IMR-90 (cell line): ENCODE measurements around the gene DBNDD1. TPM values are rescaled to one million over a fixed set of nuclear protein-coding genes. Genes with fewer than 3 reads are reported as not detected.

Source experiments
- ATAC-seq: fragments of 200-7000 bp; cut with Tn5 transposase; 2 replicates; pipeline ENCODE4 v1.9.1; 2020; ENCODE audit warnings: low read depth, mild to moderate bottlenecking, moderate library complexity
- BruUV-seq: library from RNA; stranded (reverse); fragments of 400-500 nt; replicated peaks from 2 replicates; lab custom pipeline; 2021; lab: Mats Ljungman, UMichigan
- CTCF ChIA-PET: fragments of 300-600 bp; formaldehyde crosslinking; extraction: SDS; loops from one replicate; lab custom pipeline; 2021; ENCODE audit warnings: antibody characterized with exemption; lab: Yijun Ruan, JAX
- POLR2A ChIA-PET: fragments of 300-600 bp; sonication (Branson Sonifier 250); formaldehyde crosslinking; loops from one replicate; lab custom pipeline; 2022; ENCODE audit warnings: antibody characterized with exemption; ENCODE audit not compliant: unreplicated experiment; lab: Charles Lee
- DNase-seq: peaks from one replicate; pipeline ENCODE4 v3.0.0; 2013
- H2AFZ ChIP-seq: replicated peaks from 2 replicates; pipeline ENCODE3; 2013; ENCODE audit warnings: low read length, mild to moderate bottlenecking; ENCODE audit not compliant: poor library complexity
- H2AK5ac ChIP-seq: 2 replicates; pipeline ENCODE4 v1.6.1; 2013; ENCODE audit warnings: low read depth, low read length, inconsistent platforms
- H2AK9ac ChIP-seq: replicated peaks from 2 replicates; pipeline ENCODE3; 2013; ENCODE audit warnings: mild to moderate bottlenecking, low read depth, low read length, moderate library complexity; ENCODE audit not compliant: poor library complexity
- H2BK120ac ChIP-seq: 2 replicates; pipeline ENCODE4 v1.6.1; 2013; ENCODE audit warnings: low read depth, low read length, inconsistent platforms
- H2BK15ac ChIP-seq: 3 replicates; pipeline ENCODE4 v1.6.1; 2013; ENCODE audit warnings: low read depth, low read length, inconsistent platforms
- H2BK20ac ChIP-seq: 2 replicates; pipeline ENCODE4 v1.6.1; 2013; ENCODE audit warnings: low read depth, mild to moderate bottlenecking, inconsistent platforms, low read length, moderate library complexity
- H2BK5ac ChIP-seq: 2 replicates; pipeline ENCODE4 v1.6.1; 2013; ENCODE audit warnings: mild to moderate bottlenecking, low read depth, low read length, inconsistent platforms; ENCODE audit not compliant: poor library complexity, severe bottlenecking
- H3K14ac ChIP-seq: replicated peaks from 2 replicates; pipeline ENCODE4 v1.6.1; 2013; ENCODE audit warnings: low read depth, low read length, inconsistent platforms
- H3K18ac ChIP-seq: 2 replicates; pipeline ENCODE4 v1.6.1; 2013; ENCODE audit warnings: low read depth, low read length, control low read depth
- H3K23ac ChIP-seq: 2 replicates; pipeline ENCODE4 v1.6.1; 2013; ENCODE audit warnings: low read depth, low read length, inconsistent platforms
- H3K27ac ChIP-seq: 2 replicates; pipeline ENCODE4 v1.5.1; 2013; ENCODE audit warnings: mild to moderate bottlenecking, control low read depth, low read length; ENCODE audit not compliant: insufficient read depth
- H3K27me3 ChIP-seq: 2 replicates; pipeline ENCODE4 v1.6.1; 2013; ENCODE audit warnings: low read length; ENCODE audit not compliant: control insufficient read depth, insufficient read depth
- H3K36me3 ChIP-seq: 2 replicates; pipeline ENCODE4 v1.6.1; 2013; ENCODE audit warnings: low read length, mixed read lengths; ENCODE audit not compliant: control insufficient read depth, insufficient read depth
- H3K4ac ChIP-seq: 2 replicates; pipeline ENCODE4 v1.6.1; 2013; ENCODE audit warnings: low read depth, low read length, inconsistent platforms
- H3K4me1 ChIP-seq: 2 replicates; pipeline ENCODE4 v1.6.1; 2013; ENCODE audit warnings: low read length, mixed read lengths; ENCODE audit not compliant: control insufficient read depth, insufficient read depth
- H3K4me2 ChIP-seq: 2 replicates; pipeline ENCODE4 v1.6.1; 2013; ENCODE audit warnings: low read depth, mild to moderate bottlenecking, control low read depth, low read length, moderate library complexity
- H3K4me3 ChIP-seq: 2 replicates; pipeline ENCODE4 v1.5.1; 2013; ENCODE audit warnings: low read depth, mild to moderate bottlenecking, control low read depth, low read length, moderate library complexity; ENCODE audit not compliant: insufficient read depth
- H3K56ac ChIP-seq: 2 replicates; pipeline ENCODE4 v1.6.1; 2013; ENCODE audit warnings: low read length, inconsistent platforms; ENCODE audit not compliant: insufficient read depth; ENCODE audit errors: extremely low read depth
- H3K79me1 ChIP-seq, 2 experiments: 2 replicates each; pipeline ENCODE4 v1.6.1; 2013; ENCODE audit warnings: low read length in 2 of 2, inconsistent platforms in 1 of 2, low read depth in 1 of 2
- H3K9ac ChIP-seq: 2 replicates; pipeline ENCODE4 v1.6.1; 2013; ENCODE audit warnings: low read depth, low read length, control low read depth
- H3K9me1 ChIP-seq: 2 replicates; pipeline ENCODE4 v1.6.1; 2013; ENCODE audit warnings: low read length, inconsistent platforms; ENCODE audit not compliant: insufficient read depth
- H3K9me3 ChIP-seq: 2 replicates; pipeline ENCODE4 v1.6.1; 2013; ENCODE audit warnings: low read length; ENCODE audit not compliant: control insufficient read depth, insufficient read depth
- H4K20me1 ChIP-seq: 2 replicates; pipeline ENCODE4 v1.6.1; 2013; ENCODE audit warnings: low read length, inconsistent platforms; ENCODE audit not compliant: insufficient read depth
- H4K5ac ChIP-seq: 2 replicates; pipeline ENCODE4 v1.6.1; 2013; ENCODE audit warnings: mild to moderate bottlenecking, low read depth, low read length, control low read depth
- H4K8ac ChIP-seq, 2 experiments: 2 replicates each; pipeline ENCODE4 v1.6.1; 2013; ENCODE audit warnings: low read depth in 2 of 2, low read length in 2 of 2, control low read depth in 1 of 2, inconsistent platforms in 1 of 2
- H4K91ac ChIP-seq: 2 replicates; pipeline ENCODE4 v1.6.1; 2013; ENCODE audit warnings: low read depth, low read length, inconsistent platforms; ENCODE audit not compliant: insufficient read depth
- BHLHE40 ChIP-seq: fragments of 150-350 bp; IDR thresholded peaks from 2 replicates; pipeline ENCODE4 v1.6.1; 2016; ENCODE audit warnings: mild to moderate bottlenecking, low read depth, low read length
- CEBPB ChIP-seq: IDR thresholded peaks from 2 replicates; pipeline ENCODE4 v1.6.1; 2012; ENCODE audit warnings: low read depth, low read length, improper control_type of control experiment
- CHD1 ChIP-seq: IDR thresholded peaks from 2 replicates; pipeline ENCODE4 v1.6.1; 2012; ENCODE audit warnings: low read depth, low read length, improper control_type of control experiment
- CTCF ChIP-seq: conservative IDR thresholded peaks from 2 replicates; pipeline ENCODE4 v1.5.1; 2012; ENCODE audit warnings: mild to moderate bottlenecking, low read depth, low read length, improper control_type of control experiment
- ELK1 ChIP-seq: fragments of 150-350 bp; IDR thresholded peaks from 2 replicates; pipeline ENCODE4 v1.6.1; 2016; ENCODE audit warnings: low read depth, mild to moderate bottlenecking, low read length, moderate library complexity, borderline replicate concordance
- FOS ChIP-seq: fragments of 150-350 bp; IDR thresholded peaks from 2 replicates; pipeline ENCODE4 v1.6.1; 2016; ENCODE audit warnings: low read depth, low read length
- MAFK ChIP-seq: IDR thresholded peaks from 2 replicates; pipeline ENCODE4 v1.6.1; 2012; ENCODE audit warnings: low read depth, low read length, improper control_type of control experiment
- MAZ ChIP-seq: IDR thresholded peaks from 2 replicates; pipeline ENCODE4 v1.6.1; 2012; ENCODE audit warnings: low read depth, mild to moderate bottlenecking, low read length, improper control_type of control experiment, moderate library complexity, borderline replicate concordance
- MXI1 ChIP-seq: IDR thresholded peaks from 2 replicates; pipeline ENCODE4 v1.6.1; 2012; ENCODE audit warnings: low read depth, mild to moderate bottlenecking, low read length, moderate library complexity, borderline replicate concordance
- NFE2L2 ChIP-seq: fragments of 150-350 bp; IDR thresholded peaks from 2 replicates; pipeline ENCODE4 v1.6.1; 2016; ENCODE audit warnings: low read depth, mild to moderate bottlenecking, low read length
- POLR2A ChIP-seq: IDR thresholded peaks from 2 replicates; pipeline ENCODE4 v1.6.1; 2012; ENCODE audit warnings: mild to moderate bottlenecking, low read depth, low read length
- RAD21 ChIP-seq: IDR thresholded peaks from 2 replicates; pipeline ENCODE4 v1.6.1; 2012; ENCODE audit warnings: low read length, improper control_type of control experiment
- RCOR1 ChIP-seq: IDR thresholded peaks from 2 replicates; pipeline ENCODE4 v1.6.1; 2012; ENCODE audit warnings: mild to moderate bottlenecking, low read length, improper control_type of control experiment; ENCODE audit not compliant: insufficient replicate concordance
- RFX5 ChIP-seq: IDR thresholded peaks from 2 replicates; pipeline ENCODE4 v1.8.0; 2012; ENCODE audit warnings: low read depth, mild to moderate bottlenecking, low read length, moderate library complexity
- USF2 ChIP-seq: fragments of 150-350 bp; IDR thresholded peaks from 2 replicates; pipeline ENCODE4 v1.6.1; 2017; ENCODE audit warnings: mild to moderate bottlenecking, antibody characterized with exemption, low read length, low read depth
- WGBS, 2 experiments: methylation state at CpG; one replicate each; pipeline versions ENCODE4 v1.1.5 to v1.1.7; 2013; ENCODE audit warnings: missing lambda C conversion rate in 2 of 2; ENCODE audit not compliant: insufficient read length in 1 of 2; ENCODE audit errors: extremely low coverage in 2 of 2; 5-methylcytosine and 5-hydroxymethylcytosine counted together
- dilution Hi-C: fragments of 300-500 bp; cut with HindIII; formaldehyde crosslinking; loops from one replicate; pipeline ENCODE4 v1.14.3; 2018; ENCODE audit warnings: low sequenced_read_pairs; ENCODE audit not compliant: unreplicated experiment
- in situ Hi-C: fragments of 300-500 bp; cut with MboI; formaldehyde crosslinking; loops from 3 replicates; pipeline ENCODE4 v1.14.3; 2019; ENCODE audit warnings: low sequenced_read_pairs, inconsistent platforms, mixed read lengths
- intact Hi-C: fragments of 100-400 bp; cut with micrococcal nuclease; formaldehyde crosslinking; loops from 2 replicates; pipeline ENCODE4 v1.10.0; 2022
- polyA plus RNA-seq, 3 experiments: library from polyadenylated mRNA; depleted of rRNA; stranded (reverse); fragments of >200 nt; gene quantifications; 2 replicates each; pipeline ENCODE4 v1.2.3, GENCODE V29; 2012; ENCODE audit warnings: low replicate concordance in 1 of 3
- total RNA-seq: library from RNA; depleted of rRNA; stranded (reverse); fragments of >200 nt; gene quantifications from 2 replicates; pipeline ENCODE4 v1.2.3, GENCODE V29; 2012

DBNDD1 gene
- total and polyA plus RNA-seq, 2 of the 4 experiments (the other 2 are of a cell fraction), result 3.4 to 23.0 TPM

GRCh38 chr16:90031931-90032673 lies 12.8 kb upstream of the DBNDD1 start:
- no peak overlapping the region for H3K14ac ChIP-seq
- no peak overlapping the region for H3K4me3 ChIP-seq
- H4K8ac ChIP-seq, result no peak overlapping the region
- H2BK20ac ChIP-seq, result no peak overlapping the region
- H4K20me1 ChIP-seq, result peaks cover 18% of the 10 kb centered on the region
- H3K27ac ChIP-seq, result no peak overlapping the region
- no peak overlapping the region for H3K9ac ChIP-seq
- no peak overlapping the region for H3K4ac ChIP-seq
- H3K27me3 ChIP-seq, result no peaks in the 10 kb centered on the region
- POLR2A ChIA-PET, result no interaction called here
- no peak overlapping the region for H3K18ac ChIP-seq
- H2BK5ac ChIP-seq, result no peak overlapping the region
- BruUV-seq, result no TSS peak
- CTCF ChIA-PET, result no interaction called here
- H3K4me2 ChIP-seq, result no peak overlapping the region
- peak; percentile 48 for DNase-seq
- H3K79me1 ChIP-seq, result peaks cover 0 to 10% of the 10 kb centered on the region in 2 experiments; a peak in 2 of 4 replicates
- H2BK15ac ChIP-seq, result no peak overlapping the region
- H2AK5ac ChIP-seq, result no peak overlapping the region
- peaks cover 40% of the 10 kb centered on the region for H3K36me3 ChIP-seq
- intact Hi-C loops, result no loop called here
- H2AFZ ChIP-seq, result peak overlapping the region; percentile 69
- no peaks in the 10 kb centered on the region for H3K9me3 ChIP-seq
- H2AK9ac ChIP-seq, result peak overlapping the region; percentile 69
- 97% methylated on average over 8 of the region's 9 CpGs; no CpG with 5 or more reads in 1 of the 2 experiments for WGBS, 2 experiments
- H3K56ac ChIP-seq, result no peak overlapping the region
- ATAC-seq, result peak; percentile 41
- dilution Hi-C loops, result no loop called here
- no peaks in the 10 kb centered on the region for H3K4me1 ChIP-seq
- peaks cover 11% of the 10 kb centered on the region for H3K9me1 ChIP-seq
- H4K5ac ChIP-seq, result no peak overlapping the region
- in situ Hi-C loops, result no loop called here
- no peak overlapping the region for H4K91ac ChIP-seq
- no peak overlapping the region for H3K23ac ChIP-seq
- no peak overlapping the region for H2BK120ac ChIP-seq
- no peak for TF ChIP-seq MXI1
- TF ChIP-seq BHLHE40, result no peak; the same call in 1 of the 2 replicates
- TF ChIP-seq RAD21, result no peak
- TF ChIP-seq USF2, result no peak
- TF ChIP-seq NFE2L2, result no peak
- TF ChIP-seq MAZ, result no peak
- no peak for TF ChIP-seq POLR2A
- no peak for TF ChIP-seq RFX5
- TF ChIP-seq CTCF, result peak; percentile 16; the same call in 1 of the 2 replicates
- TF ChIP-seq RCOR1, result peak; percentile 57
- no peak for TF ChIP-seq FOS
- no peak for TF ChIP-seq ELK1
- TF ChIP-seq MAFK, result no peak
- TF ChIP-seq CHD1, result no peak
- TF ChIP-seq CEBPB, result no peak
